Skeletal muscle tissue (tissue), 4 donors: ENCODE data around the gene SPG7. TPM values are rescaled to one million over a fixed set of nuclear protein-coding genes. Genes with fewer than 3 reads are reported as not detected.

Experiments
- H3K27ac ChIP-seq: one replicate; pipeline ENCODE4 v1.7.0; 2013; ENCODE audit warnings: mild to moderate bottlenecking, low read depth, low read length, inconsistent platforms
- H3K27me3 ChIP-seq, 3 donors: one replicate each; pipeline ENCODE4 v1.7.0; 2013; ENCODE audit warnings: low read length in 3 of 3; ENCODE audit not compliant: control insufficient read depth in 3 of 3, insufficient read depth in 3 of 3
- H3K36me3 ChIP-seq, 3 donors: one replicate each; pipeline ENCODE4 v1.7.0; 2013; ENCODE audit warnings: low read length in 3 of 3; ENCODE audit not compliant: control insufficient read depth in 3 of 3, insufficient read depth in 3 of 3
- H3K4me1 ChIP-seq, 3 donors: one replicate each; pipeline ENCODE4 v1.7.0; 2013; ENCODE audit warnings: low read length in 3 of 3, mild to moderate bottlenecking in 3 of 3; ENCODE audit not compliant: control insufficient read depth in 3 of 3, insufficient read depth in 3 of 3
- H3K4me3 ChIP-seq, 3 donors: one replicate each; pipeline ENCODE4 v1.7.0; 2013; ENCODE audit warnings: low read length in 3 of 3
- H3K9ac ChIP-seq, 3 donors: one replicate each; pipeline ENCODE4 v1.7.0; 2013; ENCODE audit warnings: low read length in 3 of 3, mild to moderate bottlenecking in 3 of 3, moderate library complexity in 2 of 3, low read depth in 1 of 3
- H3K9me3 ChIP-seq, 3 donors: one replicate each; pipeline ENCODE4 v1.7.0; 2013; ENCODE audit warnings: low read length in 3 of 3; ENCODE audit not compliant: control insufficient read depth in 3 of 3
- total RNA-seq: library from RNA; depleted of rRNA; stranded (reverse); fragments of >200 nt; gene quantifications from one replicate; pipeline ENCODE4 v1.2.3, GENCODE V29; 2014
- donor health status: Osteomylitis.

The SPG7 gene
- total RNA-seq, 1 donor from 2014 or later, result 83.0 TPM

DNA sequence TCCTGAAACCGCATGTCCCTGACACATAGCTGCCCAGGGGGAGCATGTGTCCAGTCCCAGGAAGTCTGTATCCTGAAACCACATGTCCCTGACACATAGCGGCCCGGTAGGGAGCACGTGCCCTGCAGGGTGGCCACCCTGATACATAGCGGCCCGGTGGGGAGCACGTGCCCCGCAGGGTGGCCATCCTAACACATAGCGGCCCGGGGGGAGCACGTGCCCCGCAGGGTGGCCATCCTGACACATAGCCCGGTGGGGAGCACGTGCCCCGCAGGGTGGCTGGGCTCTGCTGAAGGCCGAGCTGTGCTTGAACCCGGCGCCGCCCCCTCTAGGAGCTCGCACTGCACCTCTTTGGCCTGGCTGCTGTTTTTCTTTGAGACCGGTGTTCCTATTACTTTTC, 33.6 kb downstream of the SPG7 start:
- no peak overlapping the region for H3K9ac ChIP-seq
- H3K27me3 ChIP-seq, result no peaks in the 10 kb centered on the region
- H3K27ac ChIP-seq, result no peak overlapping the region
- peaks cover 0 to under 1% (median 0%) of the 10 kb centered on the region in 3 donors for H3K4me1 ChIP-seq
- H3K4me3 ChIP-seq, result no peak overlapping the region
- no peaks in the 10 kb centered on the region for H3K9me3 ChIP-seq
- H3K36me3 ChIP-seq, result peaks cover 40 to 58% (median 50%) of the 10 kb centered on the region in 3 donors

DNA sequence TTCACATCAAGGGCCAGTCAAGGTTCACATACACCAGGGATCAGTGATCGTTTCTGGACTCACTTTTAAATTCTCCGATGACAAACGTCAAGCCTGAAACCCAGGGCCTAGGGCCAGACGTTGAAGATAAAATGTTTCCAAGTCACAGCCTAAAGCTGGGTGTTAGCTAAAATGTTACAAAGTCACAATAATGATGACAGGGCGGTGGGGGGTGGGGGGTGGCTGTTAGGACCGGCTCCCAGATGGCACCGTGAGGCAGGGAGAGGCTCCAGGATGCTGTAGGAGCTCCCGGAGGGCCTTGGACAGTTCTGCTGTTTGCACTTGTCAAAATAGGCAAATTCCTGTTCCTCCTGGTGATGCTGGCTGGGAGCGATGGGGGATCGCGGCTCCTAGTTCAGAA, 35.9 kb downstream of the SPG7 start:
- no peak overlapping the region for H3K4me3 ChIP-seq
- H3K9me3 ChIP-seq, result no peaks in the 10 kb centered on the region
- H3K27ac ChIP-seq, result no peak overlapping the region
- no peaks in the 10 kb centered on the region for H3K27me3 ChIP-seq
- no peak overlapping the region for H3K9ac ChIP-seq
- no peaks in the 10 kb centered on the region for H3K4me1 ChIP-seq
- H3K36me3 ChIP-seq, result peaks cover 39 to 60% (median 56%) of the 10 kb centered on the region in 3 donors

GRCh38 chr16:89544713-89545043, 36.5 kb downstream of the SPG7 start:
- no peak overlapping the region for H3K9ac ChIP-seq

GRCh38 chr16:89545044-89545830, 37.0 kb downstream of the SPG7 start:
- H3K27me3 ChIP-seq, result no peaks in the 10 kb centered on the region
- no peaks in the 10 kb centered on the region for H3K9me3 ChIP-seq
- H3K36me3 ChIP-seq, result peaks cover 45 to 67% (median 62%) of the 10 kb centered on the region in 3 donors
- no peaks in the 10 kb centered on the region for H3K4me1 ChIP-seq
- H3K9ac ChIP-seq, result no peak overlapping the region
- H3K4me3 ChIP-seq, result no peak overlapping the region
- H3K27ac ChIP-seq, result no peak overlapping the region

More at GRCh38 chr16:89544713-89545043, 36.5 kb downstream of the SPG7 start:
- Histone ChIP-seq H3K4me1 (no peaks in the 10 kb centered on the region), H3K4me3 (no peak overlapping the region), H3K36me3 (peaks cover 44 to 66% (median 62%) of the 10 kb centered on the region in 3 donors), H3K27ac (no peak overlapping the region), H3K9me3 (no peaks in the 10 kb centered on the region), H3K27me3 (no peaks in the 10 kb centered on the region)

- no peak overlapping the region for H3K9ac ChIP-seq
- H3K9me3 ChIP-seq, result no peaks in the 10 kb centered on the region
- H3K27ac ChIP-seq, result no peak overlapping the region
- peaks cover 52 to 66% (median 63%) of the 10 kb centered on the region in 3 donors for H3K36me3 ChIP-seq
- no peak overlapping the region for H3K4me3 ChIP-seq
- no peaks in the 10 kb centered on the region for H3K27me3 ChIP-seq
- H3K4me1 ChIP-seq, result no peaks in the 10 kb centered on the region
Observed at GRCh38 chr16:89545831-89546574, 37.8 kb downstream of the SPG7 start.

DNA sequence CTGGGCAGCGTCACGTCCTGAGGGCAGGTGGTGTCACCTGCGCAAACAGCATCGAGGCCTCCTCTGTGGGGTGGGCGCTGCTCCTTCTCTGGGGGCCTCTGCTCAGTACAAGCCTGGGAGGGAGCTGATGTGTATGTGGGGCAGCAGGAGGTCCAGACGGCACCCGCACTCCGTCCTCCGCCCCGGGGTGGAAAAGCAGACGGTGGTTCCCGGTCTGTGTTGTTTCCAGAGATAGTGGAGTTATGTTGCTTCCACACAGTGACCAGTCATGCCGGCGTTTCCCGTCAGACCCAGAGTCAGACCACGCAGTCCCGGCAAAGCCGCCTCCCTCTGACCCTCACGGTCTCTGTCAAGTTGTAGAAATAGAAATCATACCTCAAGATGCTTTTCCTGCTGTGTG, 38.6 kb downstream of the SPG7 start:
- Histone ChIP-seq H3K36me3 (peaks cover 50 to 65% (median 62%) of the 10 kb centered on the region in 3 donors), H3K27me3 (no peaks in the 10 kb centered on the region), H3K4me1 (no peaks in the 10 kb centered on the region), H3K27ac (no peak overlapping the region), H3K4me3 (no peak overlapping the region), H3K9me3 (no peaks in the 10 kb centered on the region), H3K9ac (no peak overlapping the region)

- no peaks in the 10 kb centered on the region for H3K27me3 ChIP-seq
- H3K27ac ChIP-seq, result no peak overlapping the region
- H3K36me3 ChIP-seq, result peaks cover 51 to 67% (median 67%) of the 10 kb centered on the region in 3 donors
- no peaks in the 10 kb centered on the region for H3K4me1 ChIP-seq
- no peak overlapping the region for H3K4me3 ChIP-seq
- no peaks in the 10 kb centered on the region for H3K9me3 ChIP-seq
- no peak overlapping the region for H3K9ac ChIP-seq
Observed at GRCh38 chr16:89547291-89547690, 39.1 kb downstream of the SPG7 start.

- peaks cover 57 to 73% (median 71%) of the 10 kb centered on the region in 3 donors for H3K36me3 ChIP-seq
- H3K27me3 ChIP-seq, result no peaks in the 10 kb centered on the region
- H3K4me1 ChIP-seq, result no peaks in the 10 kb centered on the region
- H3K9me3 ChIP-seq, result no peaks in the 10 kb centered on the region
- no peak overlapping the region for H3K4me3 ChIP-seq
- no peak overlapping the region for H3K27ac ChIP-seq
- H3K9ac ChIP-seq, result no peak overlapping the region
Observed at GRCh38 chr16:89547860-89548259, 39.7 kb downstream of the SPG7 start.

- no peak overlapping the region for H3K27ac ChIP-seq
- H3K9ac ChIP-seq, result no peak overlapping the region
- H3K4me1 ChIP-seq, result no peaks in the 10 kb centered on the region
Observed at GRCh38 chr16:89548344-89549006, 40.3 kb downstream of the SPG7 start.

More at GRCh38 chr16:89548344-89549006, 40.3 kb downstream of the SPG7 start:
- no peaks in the 10 kb centered on the region for H3K9me3 ChIP-seq
- no peaks in the 10 kb centered on the region for H3K27me3 ChIP-seq
- peaks cover 62 to 78% (median 71%) of the 10 kb centered on the region in 3 donors for H3K36me3 ChIP-seq
- no peak overlapping the region for H3K4me3 ChIP-seq
